Measurements from ENCODE around the gene DHTKD1. TPM values are rescaled to one million over a fixed set of nuclear protein-coding genes. Genes with fewer than 3 reads are reported as not detected.

DHTKD1 gene, protein sequence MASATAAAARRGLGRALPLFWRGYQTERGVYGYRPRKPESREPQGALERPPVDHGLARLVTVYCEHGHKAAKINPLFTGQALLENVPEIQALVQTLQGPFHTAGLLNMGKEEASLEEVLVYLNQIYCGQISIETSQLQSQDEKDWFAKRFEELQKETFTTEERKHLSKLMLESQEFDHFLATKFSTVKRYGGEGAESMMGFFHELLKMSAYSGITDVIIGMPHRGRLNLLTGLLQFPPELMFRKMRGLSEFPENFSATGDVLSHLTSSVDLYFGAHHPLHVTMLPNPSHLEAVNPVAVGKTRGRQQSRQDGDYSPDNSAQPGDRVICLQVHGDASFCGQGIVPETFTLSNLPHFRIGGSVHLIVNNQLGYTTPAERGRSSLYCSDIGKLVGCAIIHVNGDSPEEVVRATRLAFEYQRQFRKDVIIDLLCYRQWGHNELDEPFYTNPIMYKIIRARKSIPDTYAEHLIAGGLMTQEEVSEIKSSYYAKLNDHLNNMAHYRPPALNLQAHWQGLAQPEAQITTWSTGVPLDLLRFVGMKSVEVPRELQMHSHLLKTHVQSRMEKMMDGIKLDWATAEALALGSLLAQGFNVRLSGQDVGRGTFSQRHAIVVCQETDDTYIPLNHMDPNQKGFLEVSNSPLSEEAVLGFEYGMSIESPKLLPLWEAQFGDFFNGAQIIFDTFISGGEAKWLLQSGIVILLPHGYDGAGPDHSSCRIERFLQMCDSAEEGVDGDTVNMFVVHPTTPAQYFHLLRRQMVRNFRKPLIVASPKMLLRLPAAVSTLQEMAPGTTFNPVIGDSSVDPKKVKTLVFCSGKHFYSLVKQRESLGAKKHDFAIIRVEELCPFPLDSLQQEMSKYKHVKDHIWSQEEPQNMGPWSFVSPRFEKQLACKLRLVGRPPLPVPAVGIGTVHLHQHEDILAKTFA
- total RNA-seq (10 to 100 TPM; 10.8 to 25.9 (median 12.5) TPM), polyA plus RNA-seq (1 to 10 TPM; 5.0 to 8.0 TPM), total RNA-seq (27.9 reads per million, percentile 58 among the genes with 10 or more reads in this experiment)

DNA sequence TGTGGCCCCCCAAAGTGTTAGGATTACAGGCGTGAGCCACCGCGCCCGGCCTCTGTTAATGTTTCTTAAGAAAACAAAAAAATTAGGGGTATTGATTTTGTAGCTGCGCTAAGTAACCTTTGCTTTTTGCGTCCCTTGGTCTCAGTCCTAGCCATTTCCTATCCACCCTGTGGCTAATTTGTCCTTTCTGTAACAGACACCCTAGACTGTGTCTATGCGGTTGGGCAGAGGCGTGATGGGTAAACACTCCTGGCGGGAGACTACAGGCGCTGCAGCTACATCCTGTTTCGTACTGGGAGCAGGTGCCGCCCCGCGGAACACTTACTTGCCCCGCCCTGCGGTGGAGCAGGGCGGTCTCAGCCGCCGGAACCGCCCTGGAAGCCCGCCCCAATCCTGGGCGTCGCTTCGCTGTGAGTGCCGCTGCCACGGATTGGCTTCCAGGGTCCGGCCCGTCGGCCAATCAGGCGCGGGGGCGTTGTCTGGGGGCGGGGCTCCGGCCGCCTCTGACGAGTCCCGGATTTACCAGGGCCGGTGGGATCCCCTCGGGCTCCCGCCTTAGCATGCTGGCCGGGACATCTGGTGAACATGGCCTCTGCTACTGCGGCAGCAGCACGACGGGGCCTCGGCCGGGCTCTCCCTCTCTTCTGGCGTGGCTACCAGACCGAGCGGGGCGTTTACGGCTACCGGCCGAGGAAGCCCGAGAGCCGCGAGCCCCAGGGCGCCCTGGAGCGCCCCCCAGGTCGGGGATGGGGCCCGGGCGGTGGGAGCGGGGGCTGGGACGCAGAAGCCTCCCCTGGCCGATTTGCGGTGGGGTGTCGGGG, at the start of gene DHTKD1:
TSS of gene DHTKD1 (plus strand) at position 506 of the 821 bp plus-strand sequence. CDS start at position 586, 80 bp downstream.
- Histone ChIP-seq H3K4me3 (ENCODE audit: low read length) (peak within 1 kb of the TSS; percentile 85), H3K4me1 (ENCODE audit: control insufficient read depth in 2 of 2, insufficient read depth in 2 of 2, low read length in 2 of 2) (peaks cover 6 to 15% of the 10 kb centered on the region in 2 donors), H3K36me3 (ENCODE audit: control insufficient read depth in 2 of 3, insufficient read depth in 3 of 3, low read length in 3 of 3) (peaks cover 0 to 6% (median 0%) of the 10 kb centered on the region in 3 experiments), H3K27ac (ENCODE audit: low read depth, low read length) (peak within 1 kb of the TSS; percentile 85), H3K9me3 (ENCODE audit: control insufficient read depth in 2 of 3, low read length in 3 of 3) (no peaks in the 10 kb centered on the region), H3K27me3 (ENCODE audit: control insufficient read depth in 2 of 2, insufficient read depth in 2 of 2, low read length in 2 of 2) (no peaks in the 10 kb centered on the region)
- ChIA-PET CTCF (interaction anchor here (0.8 kb wide), 1 partner anchor 25 kb away, joined by 3 read pairs; no protein-coding TSS in a partner anchor), POLR2A (interaction anchor here (0.6 to 1.5 kb wide), 4 partner anchors 26 to 1278 kb away, joined by 3 to 16 read pairs (median 3); partner anchors contain the start of gene UPF2)
- H3K27ac Mint-ChIP-seq, result peak within 1 kb of the TSS; percentile 85 to 99 (median 95)
- peak within 1 kb of the TSS; percentile 84 to 92 (median 88) for H3K4me3 Mint-ChIP-seq
- peaks cover 0 to 2% (median 0%) of the 10 kb centered on the region in 5 donors for H3K36me3 Mint-ChIP-seq
- peaks cover 12 to 27% (median 20%) of the 10 kb centered on the region in 7 donors for H3K4me1 Mint-ChIP-seq
- intact Hi-C loops (cut with micrococcal nuclease), result loop anchor here (1.0 to 5.0 kb wide), 10 partner anchors 25 to 1234 kb away; partner anchors contain the start of genes NUDT5 (in 2 of the 2), SEC61A2 (in 2 of the 2), CAMK1D (in 1 of the 2) and PHYH (in 1 of the 2)
- ATAC-seq (peak; percentile 99), DNase-seq (peak; percentile 96 to 100 (median 98))
- peaks cover 0 to 1% (median 0%) of the 10 kb centered on the region in 11 donors for H3K9me3 Mint-ChIP-seq
- H3K27me3 Mint-ChIP-seq, result no peaks in the 10 kb centered on the region

DNA sequence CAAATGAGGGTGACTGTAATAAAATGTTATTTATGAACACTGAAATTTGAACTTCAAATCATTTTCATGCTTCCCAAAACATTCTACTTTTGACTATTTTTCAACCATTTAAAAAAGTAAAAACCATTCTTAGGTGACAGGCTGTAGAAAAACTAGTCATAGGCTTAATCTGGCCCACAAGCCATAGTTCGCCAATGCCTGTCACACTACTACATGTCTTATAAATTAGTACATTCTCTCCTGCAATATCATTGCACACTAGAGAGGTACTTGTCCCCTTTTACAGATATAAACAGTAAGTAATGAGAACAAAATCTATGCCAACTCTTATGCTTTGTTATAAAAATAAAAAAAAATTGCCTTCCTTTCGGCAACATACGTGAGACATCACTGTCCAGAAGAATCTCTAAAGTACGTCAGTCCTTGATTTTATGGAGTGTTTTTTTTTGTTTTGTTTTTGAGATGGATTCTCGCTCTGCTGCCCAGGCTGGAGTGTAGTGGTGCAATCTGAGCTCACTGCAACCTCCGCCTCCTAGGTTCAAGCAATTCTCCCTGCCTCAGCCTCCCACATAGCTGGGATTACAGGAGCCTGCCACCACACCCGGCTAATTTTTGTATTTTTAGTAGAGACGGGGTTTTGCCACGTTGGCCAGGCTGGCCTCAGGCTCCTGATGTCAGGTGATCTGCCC, 49.3 kb upstream of the DHTKD1 start:
- Histone ChIP-seq H3K4me3 (ENCODE audit: low read length) (no peak overlapping the region), H3K27ac (ENCODE audit: low read depth, low read length) (no peak overlapping the region), H3K27me3 (ENCODE audit: control insufficient read depth in 2 of 2, insufficient read depth in 2 of 2, low read length in 2 of 2) (no peaks in the 10 kb centered on the region), H3K36me3 (ENCODE audit: control insufficient read depth in 2 of 3, insufficient read depth in 3 of 3, low read length in 3 of 3) (no peaks in the 10 kb centered on the region), H3K4me1 (ENCODE audit: control insufficient read depth in 2 of 2, insufficient read depth in 2 of 2, low read length in 2 of 2) (peaks cover 0 to 3% of the 10 kb centered on the region in 2 donors), H3K9me3 (ENCODE audit: control insufficient read depth in 2 of 3, low read length in 3 of 3) (no peaks in the 10 kb centered on the region)
- intact Hi-C loops (cut with micrococcal nuclease), result no loop called here
- DNase-seq, result no peak
- no peak for ATAC-seq
- H3K27ac Mint-ChIP-seq, result peak overlapping the region in 1 of 9 donors; percentile 40
- no peaks in the 10 kb centered on the region for H3K9me3 Mint-ChIP-seq
- POLR2A ChIA-PET, result interaction anchor here (0.6 to 1.2 kb wide), 3 partner anchors 36 to 1534 kb away, joined by 3 to 4 read pairs (median 3); no protein-coding TSS in a partner anchor
- H3K36me3 Mint-ChIP-seq, result peaks cover 0 to 13% (median 5%) of the 10 kb centered on the region in 5 donors
- CTCF ChIA-PET, result no interaction called here
- H3K27me3 Mint-ChIP-seq, result no peaks in the 10 kb centered on the region
- peaks cover 16 to 41% (median 31%) of the 10 kb centered on the region in 7 donors for H3K4me1 Mint-ChIP-seq
- no peak overlapping the region for H3K4me3 Mint-ChIP-seq

- H3K36me3 Mint-ChIP-seq, result peaks cover 0 to 13% (median 3%) of the 10 kb centered on the region in 5 donors
- no peaks in the 10 kb centered on the region for H3K27me3 ChIP-seq (ENCODE audit: control insufficient read depth in 2 of 2, insufficient read depth in 2 of 2, low read length in 2 of 2)
- H3K9me3 ChIP-seq (ENCODE audit: control insufficient read depth in 2 of 3, low read length in 3 of 3), result no peaks in the 10 kb centered on the region
- peaks cover 0 to 4% of the 10 kb centered on the region in 2 donors for H3K4me1 ChIP-seq (ENCODE audit: control insufficient read depth in 2 of 2, insufficient read depth in 2 of 2, low read length in 2 of 2)
- no peaks in the 10 kb centered on the region for H3K9me3 Mint-ChIP-seq
- POLR2A ChIA-PET, result interaction anchor here (1.2 kb wide), 1 partner anchor 40 kb away, joined by 3 read pairs; no protein-coding TSS in a partner anchor
- peak overlapping the region in 1 of 9 donors; percentile 4 for H3K27ac Mint-ChIP-seq
- no peak for DNase-seq
- H3K27me3 Mint-ChIP-seq, result no peaks in the 10 kb centered on the region
- peaks cover 12 to 37% (median 31%) of the 10 kb centered on the region in 7 donors for H3K4me1 Mint-ChIP-seq
- no peak overlapping the region for H3K4me3 Mint-ChIP-seq
- CTCF ChIA-PET, result no interaction called here
- no peak overlapping the region for H3K27ac ChIP-seq (ENCODE audit: low read depth, low read length)
- no peak overlapping the region for H3K4me3 ChIP-seq (ENCODE audit: low read length)
- no peak for ATAC-seq
- intact Hi-C loops (cut with micrococcal nuclease), result no loop called here
- H3K36me3 ChIP-seq (ENCODE audit: control insufficient read depth in 2 of 3, insufficient read depth in 3 of 3, low read length in 3 of 3), result no peaks in the 10 kb centered on the region
These were observed 48.2 kb upstream of the DHTKD1 start for GRCh38 chr10:12020574-12020973.

- intact Hi-C loops (cut with micrococcal nuclease), result no loop called here
- peaks cover 0 to 7% of the 10 kb centered on the region in 2 donors for H3K4me1 ChIP-seq (ENCODE audit: control insufficient read depth in 2 of 2, insufficient read depth in 2 of 2, low read length in 2 of 2)
- ChIA-PET POLR2A (no interaction called here), CTCF (interaction anchor here (0.6 kb wide), 1 partner anchor 47 kb away, joined by 6 read pairs; no protein-coding TSS in a partner anchor)
- H3K36me3 ChIP-seq (ENCODE audit: control insufficient read depth in 2 of 3, insufficient read depth in 3 of 3, low read length in 3 of 3), result peaks cover 0 to 8% (median 0%) of the 10 kb centered on the region in 3 experiments
- ATAC-seq (no peak), DNase-seq (peak in 1 of 9 donors; percentile 12)
- no peak overlapping the region for H3K27ac ChIP-seq (ENCODE audit: low read depth, low read length)
- H3K9me3 ChIP-seq (ENCODE audit: control insufficient read depth in 2 of 3, low read length in 3 of 3), result no peaks in the 10 kb centered on the region
- Mint-ChIP-seq H3K27me3 (no peaks in the 10 kb centered on the region), H3K4me3 (peak overlapping the region in 8 of 10 donors; percentile 21 to 66 (median 58)), H3K36me3 (peaks cover 0 to 21% (median 9%) of the 10 kb centered on the region in 5 donors), H3K4me1 (peaks cover 21 to 49% (median 44%) of the 10 kb centered on the region in 7 donors), H3K9me3 (no peaks in the 10 kb centered on the region), H3K27ac (peak overlapping the region in 6 of 9 donors; percentile 37 to 76 (median 62))
- no peaks in the 10 kb centered on the region for H3K27me3 ChIP-seq (ENCODE audit: control insufficient read depth in 2 of 2, insufficient read depth in 2 of 2, low read length in 2 of 2)
- no peak overlapping the region for H3K4me3 ChIP-seq (ENCODE audit: low read length)
These were observed 46.0 kb upstream of the DHTKD1 start for GRCh38 chr10:12022580-12023257.

DNA sequence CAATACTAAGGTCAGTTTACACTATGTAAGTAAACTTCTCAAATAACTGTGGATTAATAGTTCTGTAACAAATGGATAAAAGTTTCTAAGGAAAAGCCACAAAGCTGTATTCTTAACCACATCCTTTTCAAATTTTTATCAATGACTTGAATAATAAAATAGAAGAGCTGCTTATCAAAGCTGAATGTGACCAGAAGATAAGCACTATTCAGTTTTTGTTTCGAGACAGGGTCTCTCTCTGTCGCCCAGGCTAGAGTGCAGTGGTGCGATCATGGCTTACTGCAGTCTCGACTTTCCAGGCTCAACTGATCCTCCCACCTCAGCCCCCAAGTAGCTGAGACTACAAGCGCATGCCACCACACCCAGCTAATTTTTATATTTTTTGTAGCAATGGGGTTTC, 43.2 kb upstream of the DHTKD1 start:
- peaks cover 9 to 33% (median 21%) of the 10 kb centered on the region in 5 donors for H3K36me3 Mint-ChIP-seq
- H3K9me3 ChIP-seq (ENCODE audit: control insufficient read depth in 2 of 3, low read length in 3 of 3), result no peaks in the 10 kb centered on the region
- no peaks in the 10 kb centered on the region for H3K27me3 Mint-ChIP-seq
- no peak overlapping the region for H3K4me3 ChIP-seq (ENCODE audit: low read length)
- peak overlapping the region in 2 of 9 donors; percentile 25 to 62 for H3K27ac Mint-ChIP-seq
- H3K9me3 Mint-ChIP-seq, result no peaks in the 10 kb centered on the region
- no peaks in the 10 kb centered on the region for H3K27me3 ChIP-seq (ENCODE audit: control insufficient read depth in 2 of 2, insufficient read depth in 2 of 2, low read length in 2 of 2)
- H3K4me1 Mint-ChIP-seq, result peaks cover 20 to 58% (median 55%) of the 10 kb centered on the region in 7 donors
- no peak for DNase-seq
- ChIA-PET CTCF (interaction anchor here (1.0 kb wide), 1 partner anchor 15 kb away, joined by 3 read pairs; no protein-coding TSS in a partner anchor), POLR2A (interaction anchor here (0.6 to 1.3 kb wide), 3 partner anchors 17 to 29 kb away, joined by 3 to 4 read pairs (median 3); partner anchors contain the start of gene UPF2)
- peaks cover 0 to 31% (median 4%) of the 10 kb centered on the region in 3 experiments for H3K36me3 ChIP-seq (ENCODE audit: control insufficient read depth in 2 of 3, insufficient read depth in 3 of 3, low read length in 3 of 3)
- H3K4me3 Mint-ChIP-seq, result no peak overlapping the region
- peaks cover 0 to 7% of the 10 kb centered on the region in 2 donors for H3K4me1 ChIP-seq (ENCODE audit: control insufficient read depth in 2 of 2, insufficient read depth in 2 of 2, low read length in 2 of 2)
- intact Hi-C loops (cut with micrococcal nuclease), result loop anchor here (5.0 kb wide), 1 partner anchor 42 kb away; the partner anchor contains the start of gene DHTKD1 (in 2 of the 2)
- no peak for ATAC-seq
- H3K27ac ChIP-seq (ENCODE audit: low read depth, low read length), result no peak overlapping the region

Measured in naive thymus-derived CD4-positive, alpha-beta T cell (primary cell).